ENCODE results near the gene TRIO. TPM values are rescaled to one million over a fixed set of nuclear protein-coding genes. Genes with fewer than 3 reads are reported as not detected.

TRIO gene
- total RNA-seq, 1 experiment from 2014 or later = 136 TPM

DNA sequence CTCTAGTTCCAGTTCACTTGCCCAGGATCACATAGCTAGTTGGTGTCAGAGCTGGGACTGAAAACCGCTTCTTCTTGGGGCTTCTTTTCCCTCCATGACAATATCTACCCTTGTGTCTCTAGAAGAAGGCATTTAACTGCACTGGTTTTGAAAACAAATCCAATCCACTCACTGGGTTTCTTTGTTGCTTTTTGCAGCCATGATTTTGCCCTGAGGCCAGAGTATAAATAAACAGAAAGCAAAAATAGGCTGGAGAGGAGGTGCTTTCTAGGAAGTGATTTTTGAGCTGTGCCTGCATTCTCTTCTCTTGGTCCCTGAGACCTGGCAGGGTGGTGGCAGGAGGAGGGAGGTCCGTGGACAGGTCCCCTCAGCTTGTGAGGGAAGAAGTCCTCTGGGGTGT is 6.9 kb upstream of the TRIO start:
- CTCF ChIA-PET = interaction anchor here (0.6 kb wide), 1 partner anchor 90 kb away, joined by 3 read pairs; no protein-coding TSS in a partner anchor
- TF ChIP-seq, protein P1, sequence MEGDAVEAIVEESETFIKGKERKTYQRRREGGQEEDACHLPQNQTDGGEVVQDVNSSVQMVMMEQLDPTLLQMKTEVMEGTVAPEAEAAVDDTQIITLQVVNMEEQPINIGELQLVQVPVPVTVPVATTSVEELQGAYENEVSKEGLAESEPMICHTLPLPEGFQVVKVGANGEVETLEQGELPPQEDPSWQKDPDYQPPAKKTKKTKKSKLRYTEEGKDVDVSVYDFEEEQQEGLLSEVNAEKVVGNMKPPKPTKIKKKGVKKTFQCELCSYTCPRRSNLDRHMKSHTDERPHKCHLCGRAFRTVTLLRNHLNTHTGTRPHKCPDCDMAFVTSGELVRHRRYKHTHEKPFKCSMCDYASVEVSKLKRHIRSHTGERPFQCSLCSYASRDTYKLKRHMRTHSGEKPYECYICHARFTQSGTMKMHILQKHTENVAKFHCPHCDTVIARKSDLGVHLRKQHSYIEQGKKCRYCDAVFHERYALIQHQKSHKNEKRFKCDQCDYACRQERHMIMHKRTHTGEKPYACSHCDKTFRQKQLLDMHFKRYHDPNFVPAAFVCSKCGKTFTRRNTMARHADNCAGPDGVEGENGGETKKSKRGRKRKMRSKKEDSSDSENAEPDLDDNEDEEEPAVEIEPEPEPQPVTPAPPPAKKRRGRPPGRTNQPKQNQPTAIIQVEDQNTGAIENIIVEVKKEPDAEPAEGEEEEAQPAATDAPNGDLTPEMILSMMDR (IDR thresholded peaks at IDR 0.05; ENCODE audit: unreplicated experiment) = no peak
- no TSS peak for BruUV-seq (replicated peaks)

GRCh38 chr5:14138608-14139540 is 4.3 kb upstream of the TRIO start:
- H3K27me3 Mint-ChIP-seq (ENCODE audit: insufficient read depth, unreplicated experiment) = peaks cover 19% of the 10 kb centered on the region
- no peak overlapping the region for H3K4me3 Mint-ChIP-seq (ENCODE audit: unreplicated experiment)
- H3K36me3 Mint-ChIP-seq (ENCODE audit: insufficient read depth, unreplicated experiment) = no peaks in the 10 kb centered on the region
- no peak for DNase-seq (ENCODE audit: unreplicated experiment)
- no peaks in the 10 kb centered on the region for H3K9me3 Mint-ChIP-seq (ENCODE audit: unreplicated experiment)
- no peak overlapping the region for H3K27ac Mint-ChIP-seq (ENCODE audit: low read depth, unreplicated experiment)
- no TSS peak for BruUV-seq (replicated peaks)
- ChIA-PET CTCF (interaction anchor here (0.6 to 1.6 kb wide), 6 partner anchors 17 to 499 kb away, joined by 3 to 6 read pairs (median 3); no protein-coding TSS in a partner anchor), POLR2A (interaction anchor here (0.8 to 10.4 kb wide), 2 partner anchors 44 to 129 kb away, joined by 3 to 128 read pairs; no protein-coding TSS in a partner anchor)
- peaks cover 11% of the 10 kb centered on the region for H3K4me1 Mint-ChIP-seq (ENCODE audit: insufficient read depth, unreplicated experiment)
- TF ChIP-seq, protein P1 (IDR thresholded peaks at IDR 0.05; ENCODE audit: unreplicated experiment) = no peak
- intact Hi-C loops (cut with micrococcal nuclease) = no loop called here

More for the DNA sequence above, 6.9 kb upstream of the TRIO start:
- POLR2A ChIA-PET = no interaction called here
- H3K9me3 Mint-ChIP-seq (ENCODE audit: unreplicated experiment) = no peaks in the 10 kb centered on the region
- H3K4me1 Mint-ChIP-seq (ENCODE audit: insufficient read depth, unreplicated experiment) = peaks cover 4% of the 10 kb centered on the region
- intact Hi-C loops (cut with micrococcal nuclease) = no loop called here
- no peak for DNase-seq (ENCODE audit: unreplicated experiment)
- no peak overlapping the region for H3K4me3 Mint-ChIP-seq (ENCODE audit: unreplicated experiment)
- H3K36me3 Mint-ChIP-seq (ENCODE audit: insufficient read depth, unreplicated experiment) = no peaks in the 10 kb centered on the region
- H3K27ac Mint-ChIP-seq (ENCODE audit: low read depth, unreplicated experiment) = no peak overlapping the region
- peaks cover 19% of the 10 kb centered on the region for H3K27me3 Mint-ChIP-seq (ENCODE audit: insufficient read depth, unreplicated experiment)

- DNase-seq (ENCODE audit: unreplicated experiment) = no peak
- intact Hi-C loops (cut with micrococcal nuclease) = loop anchor here (5.0 kb wide), 1 partner anchor 104 kb away; no protein-coding TSS in a partner anchor
- H3K4me1 Mint-ChIP-seq (ENCODE audit: insufficient read depth, unreplicated experiment) = peaks cover 18% of the 10 kb centered on the region
- ChIA-PET CTCF (interaction anchor here (1.1 to 1.3 kb wide), 4 partner anchors 11 to 129 kb away, joined by 3 to 8 read pairs (median 5); no protein-coding TSS in a partner anchor), POLR2A (interaction anchor here (0.7 to 10.4 kb wide), 4 partner anchors 15 to 130 kb away, joined by 3 to 128 read pairs (median 4); no protein-coding TSS in a partner anchor)
- peaks cover 19% of the 10 kb centered on the region for H3K27me3 Mint-ChIP-seq (ENCODE audit: insufficient read depth, unreplicated experiment)
- no peaks in the 10 kb centered on the region for H3K36me3 Mint-ChIP-seq (ENCODE audit: insufficient read depth, unreplicated experiment)
- no peak overlapping the region for H3K4me3 Mint-ChIP-seq (ENCODE audit: unreplicated experiment)
- no peaks in the 10 kb centered on the region for H3K9me3 Mint-ChIP-seq (ENCODE audit: unreplicated experiment)
- H3K27ac Mint-ChIP-seq (ENCODE audit: low read depth, unreplicated experiment) = no peak overlapping the region
- TF ChIP-seq, protein P1 (IDR thresholded peaks at IDR 0.05; ENCODE audit: unreplicated experiment) = no peak
- BruUV-seq (replicated peaks) = no TSS peak
These were observed 1.4 kb upstream of the TRIO start for GRCh38 chr5:14141764-14142163.

Data from MCF 10A (cell line).